Measurements from ENCODE around the gene RBM17.

DNA sequence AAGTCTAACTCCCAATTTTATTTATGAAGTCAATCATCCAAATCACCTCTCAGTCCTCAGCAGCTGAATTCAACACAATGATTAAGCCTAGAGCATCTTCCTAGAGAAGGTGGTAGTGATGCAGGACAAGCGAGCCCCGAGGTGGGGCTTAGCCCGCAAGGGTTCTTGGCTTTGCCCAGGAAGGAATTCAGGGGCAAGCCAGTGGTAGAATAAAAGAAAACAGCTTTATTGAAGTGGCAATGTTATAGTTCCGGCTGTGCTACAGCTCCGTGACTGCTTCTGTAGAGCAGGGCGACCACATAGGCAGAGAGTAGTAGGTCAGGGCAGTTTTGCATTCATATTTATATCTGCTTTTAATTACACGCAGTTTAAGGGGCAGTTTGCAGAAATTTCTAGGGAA lies 44.8 kb upstream of the RBM17 start:
- TF ChIP-seq, protein P1, sequence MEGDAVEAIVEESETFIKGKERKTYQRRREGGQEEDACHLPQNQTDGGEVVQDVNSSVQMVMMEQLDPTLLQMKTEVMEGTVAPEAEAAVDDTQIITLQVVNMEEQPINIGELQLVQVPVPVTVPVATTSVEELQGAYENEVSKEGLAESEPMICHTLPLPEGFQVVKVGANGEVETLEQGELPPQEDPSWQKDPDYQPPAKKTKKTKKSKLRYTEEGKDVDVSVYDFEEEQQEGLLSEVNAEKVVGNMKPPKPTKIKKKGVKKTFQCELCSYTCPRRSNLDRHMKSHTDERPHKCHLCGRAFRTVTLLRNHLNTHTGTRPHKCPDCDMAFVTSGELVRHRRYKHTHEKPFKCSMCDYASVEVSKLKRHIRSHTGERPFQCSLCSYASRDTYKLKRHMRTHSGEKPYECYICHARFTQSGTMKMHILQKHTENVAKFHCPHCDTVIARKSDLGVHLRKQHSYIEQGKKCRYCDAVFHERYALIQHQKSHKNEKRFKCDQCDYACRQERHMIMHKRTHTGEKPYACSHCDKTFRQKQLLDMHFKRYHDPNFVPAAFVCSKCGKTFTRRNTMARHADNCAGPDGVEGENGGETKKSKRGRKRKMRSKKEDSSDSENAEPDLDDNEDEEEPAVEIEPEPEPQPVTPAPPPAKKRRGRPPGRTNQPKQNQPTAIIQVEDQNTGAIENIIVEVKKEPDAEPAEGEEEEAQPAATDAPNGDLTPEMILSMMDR (conservative IDR thresholded peaks at IDR 0.05; ENCODE audit: low read depth, low read length) = no peak
- TF ChIP-seq EZH2 (IDR thresholded peaks at IDR 0.05; ENCODE audit: low read length, unreplicated experiment) (no peak), EZH2phosphoT487 (IDR thresholded peaks at IDR 0.05; ENCODE audit: borderline replicate concordance, low read length) (no peak)

Data from PC-3 (cell line).